CD14-positive monocyte (primary cell): Measurements from ENCODE around the gene DNAH2. TPM values are rescaled to one million over a fixed set of nuclear protein-coding genes. Genes with fewer than 3 reads are reported as not detected.

Experiments
- DNase-seq, 3 donors: peaks; one replicate each; pipeline ENCODE4 v3.0.0-alpha.2; 2011 to 2022
- H2AFZ ChIP-seq: 2 replicates; pipeline ENCODE4 v1.6.0; 2012; ENCODE audit warnings: mild to moderate bottlenecking, low read depth, low read length, inconsistent platforms; ENCODE audit not compliant: insufficient read depth, poor library complexity, severe bottlenecking
- H3K27ac ChIP-seq, 2 donors: 1 replicate in 1 of 2; 2 replicates in 1 of 2; pipeline ENCODE4 v1.5.1; 2012 to 2013; ENCODE audit warnings: low read length in 2 of 2, control low read depth in 1 of 2, inconsistent platforms in 1 of 2, low read depth in 1 of 2, mild to moderate bottlenecking in 1 of 2
- H3K27me3 ChIP-seq, 2 donors: one replicate each; pipeline versions ENCODE4 v1.6.0 to v1.6.1; 2011 to 2013; ENCODE audit warnings: low read length in 2 of 2; ENCODE audit not compliant: control insufficient read depth in 2 of 2, insufficient read depth in 2 of 2
- H3K36me3 ChIP-seq, 2 donors: replicated peaks in 1 of 2; 1 replicate in 1 of 2; 2 replicates in 1 of 2; pipeline versions ENCODE4 v1.5.1 to v1.6.1; 2012 to 2013; ENCODE audit warnings: low read length in 2 of 2, control low read depth in 1 of 2, inconsistent platforms in 1 of 2, mild to moderate bottlenecking in 1 of 2; ENCODE audit not compliant: insufficient read depth in 2 of 2, control insufficient read depth in 1 of 2
- H3K4me1 ChIP-seq, 2 donors: 1 replicate in 1 of 2; 2 replicates in 1 of 2; pipeline versions ENCODE4 v1.5.1 to v1.6.1; 2012 to 2013; ENCODE audit warnings: low read length in 2 of 2, control low read depth in 1 of 2, inconsistent platforms in 1 of 2, mild to moderate bottlenecking in 1 of 2, moderate library complexity in 1 of 2; ENCODE audit not compliant: insufficient read depth in 2 of 2, control insufficient read depth in 1 of 2
- H3K4me2 ChIP-seq: replicated peaks from 2 replicates; pipeline ENCODE3; 2012; ENCODE audit warnings: low read length, moderate library complexity, mild to moderate bottlenecking; ENCODE audit not compliant: poor library complexity, severe bottlenecking; ENCODE audit errors: extremely low read depth
- H3K4me3 ChIP-seq, 3 experiments: fragments of 200-600 bp in 1 of 3; sonication (generic) in 1 of 3; replicated peaks in 1 of 3; 1 replicate in 2 of 3; 2 replicates in 1 of 3; pipeline ENCODE4 v1.5.1; 2011 to 2013; ENCODE audit warnings: low read length in 3 of 3, mild to moderate bottlenecking in 3 of 3, control low read depth in 2 of 3, low read depth in 2 of 3, inconsistent platforms in 1 of 3, moderate library complexity in 1 of 3
- H3K79me2 ChIP-seq: 2 replicates; pipeline ENCODE4 v1.6.0; 2012; ENCODE audit warnings: mild to moderate bottlenecking, control low read depth, inconsistent platforms, low read length, moderate library complexity; ENCODE audit not compliant: insufficient read depth
- H3K9ac ChIP-seq: 2 replicates; pipeline ENCODE4 v1.6.0; 2017; ENCODE audit warnings: low read length, mild to moderate bottlenecking; ENCODE audit not compliant: insufficient read depth, poor library complexity, severe bottlenecking
- H3K9me3 ChIP-seq, 2 donors: replicated peaks in 1 of 2; 1 replicate in 1 of 2; 2 replicates in 1 of 2; pipeline versions ENCODE4 v1.5.1 to v1.6.1; 2012 to 2013; ENCODE audit warnings: low read length in 2 of 2, control low read depth in 1 of 2; ENCODE audit not compliant: control insufficient read depth in 1 of 2, insufficient read depth in 1 of 2
- H4K20me1 ChIP-seq: 2 replicates; pipeline ENCODE4 v1.6.0; 2012; ENCODE audit warnings: mild to moderate bottlenecking, low read length, control low read depth, moderate library complexity; ENCODE audit not compliant: insufficient read depth
- H3K27ac Mint-ChIP-seq, 7 donors: one replicate each; pipeline ENCODE4 v1.8.0; 2020; ENCODE audit warnings: mild to moderate bottlenecking in 7 of 7, mixed read lengths in 7 of 7, moderate library complexity in 6 of 7, inconsistent platforms in 2 of 7
- H3K27me3 Mint-ChIP-seq, 3 donors: one replicate each; pipeline ENCODE4 v1.8.0; 2021 to 2022; ENCODE audit warnings: low read depth in 3 of 3, mild to moderate bottlenecking in 3 of 3, mixed read lengths in 3 of 3, moderate library complexity in 3 of 3, inconsistent platforms in 1 of 3
- H3K36me3 Mint-ChIP-seq, 2 donors: one replicate each; pipeline ENCODE4 v1.8.0; 2020; ENCODE audit warnings: mixed read lengths in 2 of 2, inconsistent platforms in 1 of 2, mild to moderate bottlenecking in 1 of 2
- H3K4me1 Mint-ChIP-seq: one replicate; pipeline ENCODE4 v1.8.0; 2020; ENCODE audit warnings: mild to moderate bottlenecking, mixed read lengths
- H3K4me3 Mint-ChIP-seq, 2 donors: one replicate each; pipeline ENCODE4 v1.8.0; 2020; ENCODE audit warnings: mild to moderate bottlenecking in 2 of 2, mixed read lengths in 2 of 2, moderate library complexity in 1 of 2
- H3K9me3 Mint-ChIP-seq, 7 donors: one replicate each; pipeline ENCODE4 v1.8.0; 2020 to 2022; ENCODE audit warnings: mixed read lengths in 7 of 7, mild to moderate bottlenecking in 6 of 7, moderate library complexity in 6 of 7, inconsistent platforms in 2 of 7
- CTCF ChIP-seq: fragments of 200-600 bp; IDR thresholded peaks from one replicate; pipeline ENCODE4 v1.8.0; 2022; ENCODE audit warnings: antibody characterized with exemption, mild to moderate bottlenecking
- WGBS: methylation state at CpG from one replicate; pipeline ENCODE4 v1.1.5; 2013; ENCODE audit warnings: missing lambda C conversion rate; ENCODE audit not compliant: insufficient coverage; 5-methylcytosine and 5-hydroxymethylcytosine counted together
- intact Hi-C, 2 donors: fragments of 100-400 bp; cut with micrococcal nuclease; formaldehyde crosslinking; loops; one replicate each; pipeline versions ENCODE4 v1.15.0 to v1.15.1; 2023
- polyA plus RNA-seq, 3 donors: library from polyadenylated mRNA; depleted of rRNA in 1 of 3; unstranded in 2 of 3; stranded (reverse) in 1 of 3; fragments of 300-500 nt in 2 of 3; fragments of >200 nt in 1 of 3; fragmentation: Illumina TruSeq in 2 of 3; gene quantifications; 1 replicate in 2 of 3; 2 replicates in 1 of 3; pipeline ENCODE4 v1.2.3, GENCODE V29; 2012 to 2021

The DNAH2 gene
- polyA plus RNA-seq, 3 donors, result 0.03 to 0.15 TPM; not detected in 1

DNA sequence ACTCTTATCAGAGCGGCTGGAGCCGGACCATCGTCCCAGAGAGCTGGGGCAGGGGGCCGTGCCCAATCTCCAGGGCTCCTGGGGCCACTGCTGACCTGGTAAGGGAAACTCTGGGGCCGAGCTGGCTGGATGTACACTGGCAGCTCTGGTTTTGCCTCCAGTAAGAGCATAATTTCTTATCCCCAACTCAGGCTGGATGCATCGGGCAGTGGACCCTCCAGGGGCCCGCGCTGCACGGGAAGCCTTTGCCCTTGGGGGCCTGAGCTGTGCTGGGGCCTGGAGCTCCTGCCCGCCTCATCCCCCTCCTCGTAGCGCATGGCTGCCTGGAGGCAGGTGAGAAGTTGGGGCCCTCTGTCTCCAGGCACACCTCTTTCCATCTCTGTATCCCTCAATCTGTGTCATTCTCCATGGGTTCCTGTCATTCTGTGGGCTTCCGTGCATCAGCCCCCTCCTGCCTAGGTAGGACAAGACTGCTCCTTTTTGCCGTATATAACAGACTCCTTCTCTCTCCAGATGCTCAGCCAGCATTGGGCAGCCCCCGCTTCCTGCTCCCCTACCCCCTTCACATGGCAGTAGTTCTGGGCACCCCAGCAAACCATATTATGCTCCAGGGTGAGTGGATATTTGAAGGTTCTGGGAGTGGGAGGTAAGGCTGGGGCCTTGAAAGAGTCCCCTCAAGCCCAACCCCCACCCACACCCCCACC, 128.0 kb downstream of the DNAH2 start:
- H3K9me3 Mint-ChIP-seq, result peaks cover 0 to 5% (median 0%) of the 10 kb centered on the region in 7 donors
- intact Hi-C loops, result no loop called here
- peaks cover 0 to 14% (median 4%) of the 10 kb centered on the region in 3 donors for H3K27me3 Mint-ChIP-seq
- Histone ChIP-seq H3K27ac (peak overlapping the region; percentile 98 to 100), H2AFZ (no peak overlapping the region), H3K4me1 (peaks cover 21 to 23% of the 10 kb centered on the region in 2 donors), H3K27me3 (no peaks in the 10 kb centered on the region), H3K9me3 (no peaks in the 10 kb centered on the region), H3K79me2 (peaks cover 52% of the 10 kb centered on the region), H4K20me1 (peaks cover 65% of the 10 kb centered on the region), H3K4me3 (peak overlapping the region; percentile 66 to 92 (median 79)), H3K36me3 (peaks cover 51 to 53% of the 10 kb centered on the region in 2 donors), H3K9ac (peak overlapping the region; percentile 100), H3K4me2 (peak overlapping the region; percentile 78)
- H3K4me1 Mint-ChIP-seq, result peaks cover 17% of the 10 kb centered on the region
- no peak for TF ChIP-seq CTCF
- DNase-seq, result peak in 1 of 3 donors; percentile 12
- H3K27ac Mint-ChIP-seq, result peak overlapping the region; percentile 97 to 100 (median 100)
- 94% methylated on average over 14 of the region's 15 CpGs for WGBS
- H3K36me3 Mint-ChIP-seq, result peaks cover 41 to 67% of the 10 kb centered on the region in 2 donors
- peak overlapping the region; percentile 93 to 98 for H3K4me3 Mint-ChIP-seq

DNA sequence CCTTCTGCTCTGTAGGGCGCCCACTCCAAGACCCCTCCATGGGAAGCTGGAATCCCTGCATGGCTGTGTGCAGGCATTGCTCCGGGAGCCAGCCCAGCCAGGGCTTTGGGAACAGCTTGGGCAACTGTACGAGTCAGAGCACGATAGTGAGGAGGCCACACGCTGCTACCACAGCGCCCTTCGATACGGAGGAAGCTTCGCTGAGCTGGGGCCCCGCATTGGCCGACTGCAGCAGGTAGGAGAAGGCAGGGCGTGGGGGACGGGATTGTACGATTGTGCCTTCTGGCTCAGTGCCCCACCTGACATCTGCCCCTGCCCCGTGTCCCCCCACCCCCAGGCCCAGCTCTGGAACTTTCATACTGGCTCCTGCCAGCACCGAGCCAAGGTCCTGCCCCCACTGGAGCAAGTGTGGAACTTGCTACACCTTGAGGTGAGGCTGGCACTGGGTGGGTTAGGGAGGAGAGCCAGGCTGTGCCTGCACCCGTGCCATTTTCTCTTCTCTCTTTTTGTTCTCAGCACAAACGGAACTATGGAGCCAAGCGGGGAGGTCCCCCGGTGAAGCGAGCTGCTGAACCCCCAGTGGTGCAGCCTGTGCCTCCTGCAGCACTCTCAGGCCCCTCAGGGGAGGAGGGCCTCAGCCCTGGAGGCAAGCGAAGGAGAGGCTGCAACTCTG, 128.7 kb downstream of the DNAH2 start:
- WGBS, result 97% methylated on average over 13 of the region's 22 CpGs
- peaks cover 0 to 5% (median 0%) of the 10 kb centered on the region in 7 donors for H3K9me3 Mint-ChIP-seq
- no peaks in the 10 kb centered on the region for H3K9me3 ChIP-seq
- peak overlapping the region in 4 of 7 donors; percentile 36 to 100 (median 78) for H3K27ac Mint-ChIP-seq
- H3K4me1 Mint-ChIP-seq, result peaks cover 15% of the 10 kb centered on the region
- peaks cover 42 to 67% of the 10 kb centered on the region in 2 donors for H3K36me3 Mint-ChIP-seq
- peaks cover 0 to 14% (median 3%) of the 10 kb centered on the region in 3 donors for H3K27me3 Mint-ChIP-seq
- H4K20me1 ChIP-seq, result peaks cover 72% of the 10 kb centered on the region
- H3K27ac ChIP-seq, result no peak overlapping the region
- peak overlapping the region in 1 of 2 donors; percentile 34 for H3K4me3 Mint-ChIP-seq
- peaks cover 48% of the 10 kb centered on the region for H3K79me2 ChIP-seq
- intact Hi-C loops, result no loop called here
- H3K36me3 ChIP-seq, result peaks cover 57 to 58% of the 10 kb centered on the region in 2 donors
- no peak for TF ChIP-seq CTCF
- H3K4me2 ChIP-seq, result no peak overlapping the region
- peaks cover 16 to 19% of the 10 kb centered on the region in 2 donors for H3K4me1 ChIP-seq
- H3K4me3 ChIP-seq, result no peak overlapping the region
- DNase-seq, result no peak
- H3K27me3 ChIP-seq, result no peaks in the 10 kb centered on the region
- H3K9ac ChIP-seq, result no peak overlapping the region
- H2AFZ ChIP-seq, result no peak overlapping the region
